Adrenal gland (tissue), 5 donors: ENCODE data around the gene SRSF10.

Source experiments
- CTCF ChIP-seq, 6 experiments: fragments of 450-650 bp in 4 of 6; fragments of 200-600 bp in 2 of 6; sonication (generic) in 1 of 6; IDR thresholded peaks; 1 replicate in 5 of 6; 2 replicates in 1 of 6; pipeline versions ENCODE4 v1.5.1 to v1.8.0; 2016 to 2021; ENCODE audit warnings: antibody characterized with exemption in 6 of 6, mild to moderate bottlenecking in 2 of 6, moderate library complexity in 1 of 6
- POLR2A ChIP-seq, 2 donors: fragments of 450-650 bp; IDR thresholded peaks; one replicate each; pipeline ENCODE4 v1.6.1; 2017; ENCODE audit warnings: antibody characterized with exemption in 2 of 2, mild to moderate bottlenecking in 2 of 2, moderate library complexity in 1 of 2
- donor health status: DM: no; HTN: no; CAD: no.

GRCh38 chr1:23989263-23989662, 9.1 kb upstream of the SRSF10 start:
- TF ChIP-seq CTCF (IDR thresholded peaks at IDR 0.05) (no peak), POLR2A (IDR thresholded peaks at IDR 0.05) (no peak)
